Measurements from ENCODE around the gene RIMBP2.

RIMBP2 gene

DNA sequence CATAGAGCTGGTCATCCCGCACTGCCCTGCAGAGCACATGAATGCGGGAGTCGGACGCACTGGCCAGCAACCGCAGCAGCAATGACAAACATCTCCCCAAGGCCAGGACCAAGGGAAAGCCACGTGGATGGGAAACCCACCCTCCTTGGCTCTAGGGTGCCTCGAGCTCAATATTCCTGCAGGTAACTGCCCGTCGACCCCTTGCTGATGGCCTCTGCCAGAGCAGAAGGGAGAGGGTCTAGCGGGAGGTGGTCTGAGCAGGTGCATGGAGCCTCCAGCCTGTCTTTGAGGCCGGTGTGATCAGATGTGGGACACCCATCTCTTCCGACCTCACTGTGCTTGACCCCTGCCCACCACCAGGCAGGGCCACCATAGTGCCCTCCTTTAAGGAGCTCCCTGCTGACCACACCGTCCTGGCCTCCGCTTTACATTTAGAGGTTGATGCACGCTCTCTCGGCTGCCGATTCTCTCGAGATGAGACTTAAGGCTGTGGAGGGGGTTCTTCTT, 288.7 kb downstream of the RIMBP2 start:
- H3K4me1 ChIP-seq (ENCODE audit: low read depth, poor library complexity, severe bottlenecking) = no peaks in the 10 kb centered on the region

DNA sequence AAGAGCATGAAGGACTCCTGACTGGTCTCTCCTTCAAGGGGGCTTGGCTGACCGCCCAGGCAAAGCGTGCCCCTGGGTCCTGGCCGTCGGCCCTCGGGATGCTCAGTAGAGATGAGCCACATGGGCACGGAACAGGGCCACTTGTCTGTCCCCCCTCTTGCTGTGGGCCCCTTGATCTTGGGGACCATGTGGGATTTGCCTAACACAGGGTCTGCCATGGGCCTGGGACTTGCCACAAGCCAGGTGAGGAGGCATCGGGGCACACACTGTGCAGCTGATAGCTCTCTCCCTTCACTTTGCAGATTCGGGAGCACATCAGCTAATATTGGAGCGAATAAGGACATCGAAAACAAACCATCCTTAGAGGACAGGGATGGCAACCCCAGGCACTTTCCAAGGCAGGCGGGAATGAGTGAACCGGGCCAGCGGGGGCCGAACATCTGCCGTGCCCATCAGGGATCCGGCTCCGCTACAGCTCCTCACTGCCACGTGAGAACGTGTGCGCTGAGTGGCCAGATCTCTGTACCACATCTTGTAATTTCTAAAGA, 290.3 kb downstream of the RIMBP2 start:
- H2AFZ ChIP-seq (ENCODE audit: low read depth) = no peak overlapping the region
- H3K36me3 ChIP-seq (ENCODE audit: insufficient read depth) = no peaks in the 10 kb centered on the region
- no peaks in the 10 kb centered on the region for H4K20me1 ChIP-seq (ENCODE audit: insufficient read depth)
- no peaks in the 10 kb centered on the region for H3K79me2 ChIP-seq (ENCODE audit: insufficient read depth, low read depth)
- TF ChIP-seq, protein P1, sequence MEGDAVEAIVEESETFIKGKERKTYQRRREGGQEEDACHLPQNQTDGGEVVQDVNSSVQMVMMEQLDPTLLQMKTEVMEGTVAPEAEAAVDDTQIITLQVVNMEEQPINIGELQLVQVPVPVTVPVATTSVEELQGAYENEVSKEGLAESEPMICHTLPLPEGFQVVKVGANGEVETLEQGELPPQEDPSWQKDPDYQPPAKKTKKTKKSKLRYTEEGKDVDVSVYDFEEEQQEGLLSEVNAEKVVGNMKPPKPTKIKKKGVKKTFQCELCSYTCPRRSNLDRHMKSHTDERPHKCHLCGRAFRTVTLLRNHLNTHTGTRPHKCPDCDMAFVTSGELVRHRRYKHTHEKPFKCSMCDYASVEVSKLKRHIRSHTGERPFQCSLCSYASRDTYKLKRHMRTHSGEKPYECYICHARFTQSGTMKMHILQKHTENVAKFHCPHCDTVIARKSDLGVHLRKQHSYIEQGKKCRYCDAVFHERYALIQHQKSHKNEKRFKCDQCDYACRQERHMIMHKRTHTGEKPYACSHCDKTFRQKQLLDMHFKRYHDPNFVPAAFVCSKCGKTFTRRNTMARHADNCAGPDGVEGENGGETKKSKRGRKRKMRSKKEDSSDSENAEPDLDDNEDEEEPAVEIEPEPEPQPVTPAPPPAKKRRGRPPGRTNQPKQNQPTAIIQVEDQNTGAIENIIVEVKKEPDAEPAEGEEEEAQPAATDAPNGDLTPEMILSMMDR (conservative IDR thresholded peaks at IDR 0.05; ENCODE audit: low read depth, low read length) = no peak
- H3K4me2 ChIP-seq = no peak overlapping the region
- H3K27me3 ChIP-seq (ENCODE audit: insufficient read depth, low read depth) = no peaks in the 10 kb centered on the region
- H3K4me1 ChIP-seq (ENCODE audit: low read depth, poor library complexity, severe bottlenecking) = no peaks in the 10 kb centered on the region
- no peak overlapping the region for H3K9ac ChIP-seq
- H3K27ac ChIP-seq = no peak overlapping the region
- H3K4me3 ChIP-seq (IDR thresholded peaks at IDR 0.05; ENCODE audit: insufficient read depth, low read depth, low read length) = no peak overlapping the region

More for the DNA sequence above, 288.7 kb downstream of the RIMBP2 start:
- H3K27ac ChIP-seq = no peak overlapping the region
- H3K4me3 ChIP-seq (IDR thresholded peaks at IDR 0.05; ENCODE audit: insufficient read depth, low read depth, low read length) = no peak overlapping the region
- no peaks in the 10 kb centered on the region for H3K79me2 ChIP-seq (ENCODE audit: insufficient read depth, low read depth)
- no peak overlapping the region for H3K9ac ChIP-seq
- H2AFZ ChIP-seq (ENCODE audit: low read depth) = no peak overlapping the region
- TF ChIP-seq, protein P1 (conservative IDR thresholded peaks at IDR 0.05; ENCODE audit: low read depth, low read length) = no peak
- no peaks in the 10 kb centered on the region for H3K27me3 ChIP-seq (ENCODE audit: insufficient read depth, low read depth)
- no peak overlapping the region for H3K4me2 ChIP-seq
- H3K36me3 ChIP-seq (ENCODE audit: insufficient read depth) = no peaks in the 10 kb centered on the region
- H4K20me1 ChIP-seq (ENCODE audit: insufficient read depth) = no peaks in the 10 kb centered on the region

DNA sequence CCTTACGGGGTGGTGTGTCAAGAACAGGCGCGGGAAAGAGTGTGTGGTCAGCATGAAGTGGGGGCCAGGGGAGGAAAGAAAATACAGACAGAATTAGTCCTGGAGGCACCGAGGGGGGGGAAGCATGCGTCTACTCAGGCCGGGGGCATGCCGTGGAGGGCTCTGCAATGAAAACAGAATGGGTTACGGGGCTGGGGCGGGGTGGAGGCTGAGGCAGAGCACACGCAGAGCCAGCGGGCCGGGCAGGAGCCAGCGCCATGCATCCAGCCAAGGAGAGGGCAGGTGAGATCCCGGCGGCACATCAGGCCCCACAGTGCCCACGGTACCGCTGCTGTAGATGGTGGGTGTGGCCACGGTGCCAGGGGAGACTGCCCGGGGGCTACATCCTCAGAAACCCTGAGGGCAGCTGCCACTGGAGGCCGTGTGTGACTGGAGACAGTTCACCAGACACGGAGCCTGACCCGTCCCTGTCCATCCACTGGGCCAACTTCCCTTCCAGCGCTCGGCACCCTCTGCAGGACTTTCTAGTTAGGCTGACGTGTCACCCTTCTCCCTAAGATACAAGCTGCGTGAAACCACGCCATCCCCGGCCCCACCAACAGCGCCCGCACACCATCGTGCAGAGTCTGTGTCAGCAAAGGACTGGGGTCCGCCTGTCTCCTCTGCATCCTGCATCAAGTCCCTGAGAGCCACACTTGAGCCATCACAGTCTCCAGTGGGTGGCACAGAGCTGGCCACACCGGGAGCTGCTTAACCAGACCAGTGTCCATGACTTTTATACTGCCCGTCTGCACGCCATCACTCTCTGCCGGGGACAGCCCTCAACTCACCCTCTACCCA, 291.0 kb downstream of the RIMBP2 start:
- Histone ChIP-seq H3K9ac (no peak overlapping the region), H3K36me3 (ENCODE audit: insufficient read depth) (no peaks in the 10 kb centered on the region), H4K20me1 (ENCODE audit: insufficient read depth) (no peaks in the 10 kb centered on the region), H3K27ac (no peak overlapping the region), H3K4me2 (no peak overlapping the region), H3K27me3 (ENCODE audit: insufficient read depth, low read depth) (no peaks in the 10 kb centered on the region), H2AFZ (ENCODE audit: low read depth) (no peak overlapping the region), H3K4me1 (ENCODE audit: low read depth, poor library complexity, severe bottlenecking) (no peaks in the 10 kb centered on the region), H3K79me2 (ENCODE audit: insufficient read depth, low read depth) (no peaks in the 10 kb centered on the region), H3K4me3 (IDR thresholded peaks at IDR 0.05; ENCODE audit: insufficient read depth, low read depth, low read length) (no peak overlapping the region)
- TF ChIP-seq, protein P1 (conservative IDR thresholded peaks at IDR 0.05; ENCODE audit: low read depth, low read length) = no peak

DNA sequence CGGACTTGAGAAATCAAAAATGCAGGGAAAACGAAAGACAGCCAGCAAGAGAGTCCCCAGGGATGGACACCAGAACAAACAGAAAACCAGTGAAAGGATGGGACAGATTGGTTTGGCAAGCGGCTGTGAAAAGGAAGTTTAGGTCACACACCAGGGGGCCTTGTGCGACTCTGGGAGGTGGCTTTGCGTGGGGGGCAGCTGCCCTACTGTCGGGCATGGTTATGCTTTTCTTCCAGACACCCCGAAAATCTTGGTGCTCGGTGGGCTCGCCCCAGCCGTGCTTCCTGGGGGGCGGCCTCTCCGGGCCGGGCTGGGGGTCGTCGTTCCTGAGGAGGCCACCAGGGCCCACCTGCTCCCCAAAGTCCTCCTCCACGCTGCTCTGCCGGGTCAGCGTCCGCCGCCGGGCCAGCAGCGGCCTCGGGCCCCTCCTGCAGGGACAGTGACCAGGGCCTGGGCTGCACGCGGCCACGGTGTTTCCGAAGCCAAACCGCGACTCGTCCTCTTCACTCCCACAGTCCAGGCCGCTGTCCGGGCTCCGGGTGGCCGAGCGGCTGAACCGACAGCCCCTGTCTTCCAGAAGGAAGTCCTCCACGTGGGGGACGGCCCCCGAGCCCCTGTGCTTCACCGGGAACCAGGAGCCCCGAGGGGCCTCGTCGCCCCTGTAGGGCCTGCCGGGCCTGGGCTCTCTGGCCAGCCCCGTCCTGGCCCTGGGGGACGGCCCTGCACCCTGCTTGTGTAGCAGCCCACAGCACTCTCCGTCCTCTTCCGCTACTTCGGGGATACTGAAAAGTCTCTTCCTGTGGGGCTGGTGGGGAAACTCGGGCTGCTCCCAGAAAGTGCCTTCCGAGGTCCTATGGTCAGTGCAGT, 291.9 kb downstream of the RIMBP2 start:
- Histone ChIP-seq H3K9ac (no peak overlapping the region), H3K79me2 (ENCODE audit: insufficient read depth, low read depth) (no peaks in the 10 kb centered on the region), H3K4me2 (no peak overlapping the region), H3K27me3 (ENCODE audit: insufficient read depth, low read depth) (no peaks in the 10 kb centered on the region), H2AFZ (ENCODE audit: low read depth) (no peak overlapping the region), H3K4me1 (ENCODE audit: low read depth, poor library complexity, severe bottlenecking) (no peaks in the 10 kb centered on the region), H3K36me3 (ENCODE audit: insufficient read depth) (no peaks in the 10 kb centered on the region), H4K20me1 (ENCODE audit: insufficient read depth) (no peaks in the 10 kb centered on the region), H3K4me3 (IDR thresholded peaks at IDR 0.05; ENCODE audit: insufficient read depth, low read depth, low read length) (no peak overlapping the region), H3K27ac (no peak overlapping the region)
- TF ChIP-seq, protein P1 (conservative IDR thresholded peaks at IDR 0.05; ENCODE audit: low read depth, low read length) = no peak
